Measurements from ENCODE around the gene CCDC142. TPM values are rescaled to one million over a fixed set of nuclear protein-coding genes. Genes with fewer than 3 reads are reported as not detected.

The CCDC142 gene
- total and polyA plus RNA-seq, 8 donors, result 3.2 to 78.2 (median 21.2) TPM

- no peak overlapping the region for H3K4me3 ChIP-seq
- intact Hi-C loops (cut with DNase I; ENCODE audit: low total_unique reads), result no loop called here
- no peaks in the 10 kb centered on the region for H3K9me3 ChIP-seq
- no peak for TF ChIP-seq POLR2A (IDR thresholded peaks at IDR 0.05)
- TF ChIP-seq POLR2AphosphoS5 (IDR thresholded peaks at IDR 0.05), result no peak
- no peak for TF ChIP-seq EP300 (IDR thresholded peaks at IDR 0.05)
- TF ChIP-seq CTCF (IDR thresholded peaks at IDR 0.05), result no peak
- DNase-seq, result no peak
- H3K27me3 ChIP-seq, result peaks cover 0 to 20% (median 10%) of the 10 kb centered on the region in 3 donors
- peaks cover 14 to 29% (median 18%) of the 10 kb centered on the region in 4 donors for H3K4me1 ChIP-seq
- H3K36me3 ChIP-seq, result peaks cover 23 to 31% (median 29%) of the 10 kb centered on the region in 4 donors
- 83 to 89% (median 88%) methylated on average over 8 to 9 of the region's 9 CpGs for WGBS, 5 donors
- no peak overlapping the region for H3K27ac ChIP-seq
These were observed 41.2 kb upstream of the CCDC142 start for GRCh38 chr2:74524005-74524404.

GRCh38 chr2:74522516-74522915, 39.7 kb upstream of the CCDC142 start:
- intact Hi-C loops (cut with DNase I; ENCODE audit: low total_unique reads), result no loop called here
- TF ChIP-seq POLR2AphosphoS5 (IDR thresholded peaks at IDR 0.05) (no peak), CTCF (IDR thresholded peaks at IDR 0.05) (no peak), POLR2A (IDR thresholded peaks at IDR 0.05) (no peak), EP300 (IDR thresholded peaks at IDR 0.05) (no peak)

GRCh38 chr2:74516650-74517049, 33.9 kb upstream of the CCDC142 start:
- 70 to 74% (median 73%) methylated on average over 13 of the region's 13 CpGs for WGBS, 5 donors
- intact Hi-C loops (cut with DNase I; ENCODE audit: low total_unique reads), result no loop called here
- peak overlapping the region in 3 of 4 donors; percentile 34 to 55 (median 39) for H3K4me3 ChIP-seq

More at GRCh38 chr2:74522516-74522915, 39.7 kb upstream of the CCDC142 start:
- H3K4me1 ChIP-seq, result peaks cover 0 to 14% (median 3%) of the 10 kb centered on the region in 4 donors
- DNase-seq, result no peak
- no peak overlapping the region for H3K4me3 ChIP-seq
- no peaks in the 10 kb centered on the region for H3K9me3 ChIP-seq
- no peak overlapping the region for H3K27ac ChIP-seq
- 72 to 89% (median 82%) methylated on average over 2 to 3 of the region's 3 CpGs for WGBS, 5 donors
- peaks cover 0 to 35% (median 25%) of the 10 kb centered on the region in 3 donors for H3K27me3 ChIP-seq
- H3K36me3 ChIP-seq, result peaks cover 16 to 24% (median 20%) of the 10 kb centered on the region in 4 donors

GRCh38 chr2:74515981-74516633, 33.3 kb upstream of the CCDC142 start:
- no peak for TF ChIP-seq CTCF (IDR thresholded peaks at IDR 0.05)
- TF ChIP-seq EP300 (IDR thresholded peaks at IDR 0.05), result no peak
- no peak for TF ChIP-seq POLR2A (IDR thresholded peaks at IDR 0.05)
- TF ChIP-seq POLR2AphosphoS5 (IDR thresholded peaks at IDR 0.05), result no peak
- Histone ChIP-seq H3K4me3 (peak overlapping the region; percentile 26 to 55 (median 36)), H3K9me3 (no peaks in the 10 kb centered on the region), H3K27me3 (peaks cover 38 to 99% (median 89%) of the 10 kb centered on the region in 3 donors), H3K36me3 (no peaks in the 10 kb centered on the region), H3K4me1 (peaks cover 32 to 39% (median 35%) of the 10 kb centered on the region in 4 donors), H3K27ac (no peak overlapping the region)
- DNase-seq, result peak; percentile 62 to 90
- intact Hi-C loops (cut with DNase I; ENCODE audit: low total_unique reads), result no loop called here
- WGBS, 5 donors, result 6 to 11% (median 8%) methylated on average over 46 to 72 of the region's 72 CpGs

More at GRCh38 chr2:74516650-74517049, 33.9 kb upstream of the CCDC142 start:
- Histone ChIP-seq H3K4me1 (peaks cover 32 to 39% (median 35%) of the 10 kb centered on the region in 4 donors), H3K9me3 (no peaks in the 10 kb centered on the region), H3K27me3 (peaks cover 38 to 93% (median 84%) of the 10 kb centered on the region in 3 donors), H3K36me3 (no peaks in the 10 kb centered on the region), H3K27ac (no peak overlapping the region)
- DNase-seq, result no peak
- TF ChIP-seq POLR2A (IDR thresholded peaks at IDR 0.05), result no peak
- TF ChIP-seq EP300 (IDR thresholded peaks at IDR 0.05), result no peak
- TF ChIP-seq POLR2AphosphoS5 (IDR thresholded peaks at IDR 0.05), result no peak
- no peak for TF ChIP-seq CTCF (IDR thresholded peaks at IDR 0.05)

Measured in stomach (tissue), 9 donors.